ENCODE measurements around the gene TK1. TPM values are rescaled to one million over a fixed set of nuclear protein-coding genes. Genes with fewer than 3 reads are reported as not detected.

Gene TK1
- total and polyA plus RNA-seq, 11 donors = 0.29 to 21.7 (median 1.2) TPM

DNA sequence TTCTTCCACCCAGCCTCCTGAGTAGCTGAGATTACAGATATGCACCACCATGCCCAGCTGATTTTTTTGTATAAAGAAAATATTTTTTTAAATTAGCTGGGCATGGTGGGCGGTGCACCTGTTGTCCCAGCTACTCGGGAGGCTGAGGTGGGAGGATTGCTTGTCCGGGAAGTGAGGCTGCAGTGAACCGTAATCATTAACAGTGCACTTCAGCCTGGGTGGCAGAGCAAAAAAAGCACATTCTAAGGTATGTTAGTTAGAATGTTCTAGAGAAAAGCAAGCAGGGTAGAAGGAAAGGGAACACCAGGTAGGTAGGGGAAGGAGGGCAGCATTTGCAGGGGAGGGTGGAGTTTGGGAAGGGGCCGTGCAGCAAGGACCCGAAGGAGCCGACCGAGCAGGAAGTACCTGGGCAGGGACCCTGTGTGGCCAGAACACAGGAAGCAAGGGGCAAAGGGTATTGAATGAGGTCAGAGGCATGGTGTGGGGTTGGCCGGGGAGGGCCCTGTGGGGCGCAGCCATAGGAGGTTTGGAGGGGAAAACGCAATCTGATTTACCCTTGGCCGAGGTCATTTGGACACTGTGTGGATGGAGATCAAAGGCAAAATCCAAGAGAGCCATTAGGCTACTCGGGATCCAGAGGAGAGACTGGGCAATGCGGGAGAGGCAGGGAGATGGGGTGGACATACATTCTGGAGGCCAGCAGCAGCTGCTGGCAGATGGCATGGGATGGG lies 38.4 kb downstream of the TK1 start:
- H3K36me3 ChIP-seq = no peaks in the 10 kb centered on the region
- TF ChIP-seq POLR2A (IDR thresholded peaks at IDR 0.05) (no peak), CTCF (IDR thresholded peaks at IDR 0.05) (no peak)
- H3K4me1 ChIP-seq = peaks cover 11 to 42% (median 28%) of the 10 kb centered on the region in 12 donors
- no peaks in the 10 kb centered on the region for H3K27me3 ChIP-seq
- DNase-seq (no peak), ATAC-seq (no peak)
- 83 to 87% (median 85%) methylated on average over 14 of the region's 14 CpGs for WGBS, 4 donors
- no peak overlapping the region for H3K4me3 ChIP-seq
- H3K27ac ChIP-seq = no peak overlapping the region
- intact Hi-C loops (cut with DNase I) = no loop called here
- no peaks in the 10 kb centered on the region for H3K9me3 ChIP-seq

- no peak for TF ChIP-seq POLR2A (IDR thresholded peaks at IDR 0.05)
- H3K36me3 ChIP-seq = peaks cover 0 to 2% (median 0%) of the 10 kb centered on the region in 9 donors
- intact Hi-C loops (cut with DNase I) = no loop called here
- H3K4me3 ChIP-seq = no peak overlapping the region
- DNase-seq = no peak
- H3K4me1 ChIP-seq = peaks cover 11 to 46% (median 29%) of the 10 kb centered on the region in 12 donors
- H3K27me3 ChIP-seq = no peaks in the 10 kb centered on the region
- WGBS, 4 donors = 75 to 85% (median 77%) methylated on average over 8 of the region's 8 CpGs
- H3K27ac ChIP-seq = no peak overlapping the region
- H3K9me3 ChIP-seq = no peaks in the 10 kb centered on the region
- no peak for ATAC-seq
Measured at GRCh38 chr17:78147315-78147998, 39.4 kb downstream of the TK1 start.

GRCh38 chr17:78146881-78147280 lies 40.0 kb downstream of the TK1 start:
- intact Hi-C loops (cut with DNase I) = no loop called here
- Histone ChIP-seq H3K4me1 (peaks cover 11 to 45% (median 29%) of the 10 kb centered on the region in 12 donors), H3K27me3 (no peaks in the 10 kb centered on the region), H3K9me3 (no peaks in the 10 kb centered on the region), H3K27ac (no peak overlapping the region), H3K4me3 (no peak overlapping the region), H3K36me3 (peaks cover 0 to 6% (median 0%) of the 10 kb centered on the region in 9 donors)
- ATAC-seq = no peak
- TF ChIP-seq POLR2A (IDR thresholded peaks at IDR 0.05) = no peak
- no peak for TF ChIP-seq CTCF (IDR thresholded peaks at IDR 0.05)
- WGBS, 4 donors = 89 to 97% (median 93%) methylated on average over 6 of the region's 6 CpGs
- DNase-seq = no peak

DNA sequence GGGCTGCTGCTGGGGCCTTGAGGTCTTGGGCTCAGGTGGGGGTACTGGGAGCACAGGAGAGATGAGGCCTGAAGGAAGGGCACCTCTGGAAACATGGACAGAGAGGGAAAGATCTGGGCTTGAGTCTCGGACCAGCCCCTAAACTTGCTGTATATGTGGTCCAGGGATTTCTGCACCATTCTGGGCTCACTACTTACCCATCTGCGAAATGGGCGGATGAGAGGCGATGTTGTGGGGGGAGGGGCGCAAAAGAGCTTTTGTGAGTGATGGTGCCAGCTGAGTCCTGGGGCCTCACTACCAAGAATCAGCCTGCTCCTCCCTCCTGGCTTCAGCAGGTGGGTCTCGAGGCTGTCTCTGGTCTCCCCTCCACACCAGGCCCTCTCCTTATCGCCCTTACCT lies 40.4 kb downstream of the TK1 start:
- Histone ChIP-seq H3K27me3 (no peaks in the 10 kb centered on the region), H3K4me3 (no peak overlapping the region), H3K4me1 (peaks cover 11 to 41% (median 30%) of the 10 kb centered on the region in 12 donors), H3K27ac (no peak overlapping the region), H3K36me3 (peaks cover 0 to 10% (median 0%) of the 10 kb centered on the region in 9 donors), H3K9me3 (no peaks in the 10 kb centered on the region)
- no peak for ATAC-seq
- intact Hi-C loops (cut with DNase I) = no loop called here
- TF ChIP-seq POLR2A (IDR thresholded peaks at IDR 0.05) (no peak), CTCF (IDR thresholded peaks at IDR 0.05) (no peak)
- WGBS, 4 donors = 95 to 98% (median 97%) methylated on average over 7 of the region's 7 CpGs
- DNase-seq = no peak

Data from heart left ventricle (tissue), 16 donors.